MM.1S (cell line): ENCODE data around the gene PFKFB4.

ENCODE experiments used
- DNase-seq: peaks from one replicate; pipeline ENCODE4 v3.0.0-alpha.2; 2015
- H2AFZ ChIP-seq: fragments of 300-600 bp; sonication (generic); 2 replicates; pipeline ENCODE4 v1.6.0; 2016; ENCODE audit warnings: antibody characterized with exemption, low read length
- H3F3A ChIP-seq: fragments of 300-600 bp; sonication (generic); 2 replicates; pipeline ENCODE4 v1.6.1; 2016; ENCODE audit warnings: mild to moderate bottlenecking, antibody characterized with exemption, low read length, moderate library complexity, mixed read lengths; ENCODE audit not compliant: insufficient read depth
- H3K27ac ChIP-seq: fragments of 300-600 bp; sonication (generic); 2 replicates; pipeline ENCODE4 v1.5.1; 2016; ENCODE audit warnings: mild to moderate bottlenecking, low read length
- H3K27me3 ChIP-seq: fragments of 300-600 bp; sonication (generic); replicated peaks from 2 replicates; pipeline ENCODE4 v1.6.0; 2016; ENCODE audit warnings: low read length; ENCODE audit not compliant: insufficient read depth
- H3K36me3 ChIP-seq: fragments of 300-600 bp; sonication (generic); replicated peaks from 2 replicates; pipeline ENCODE4 v1.6.1; 2016; ENCODE audit warnings: mild to moderate bottlenecking, low read length, mixed read lengths; ENCODE audit not compliant: insufficient read depth
- H3K4me1 ChIP-seq: fragments of 300-600 bp; sonication (generic); 2 replicates; pipeline ENCODE4 v1.6.1; 2016; ENCODE audit warnings: low read length, mixed read lengths
- H3K4me2 ChIP-seq: fragments of 300-600 bp; sonication (generic); 2 replicates; pipeline ENCODE4 v1.6.0; 2016; ENCODE audit warnings: low read depth, low read length
- H3K4me3 ChIP-seq: fragments of 300-600 bp; sonication (generic); 2 replicates; pipeline ENCODE4 v1.5.1; 2016; ENCODE audit warnings: low read length, mixed read lengths
- H3K79me2 ChIP-seq: fragments of 300-600 bp; sonication (generic); 2 replicates; pipeline ENCODE4 v1.6.1; 2016; ENCODE audit warnings: mixed run types, low read length, mixed read lengths
- H3K9ac ChIP-seq: fragments of 300-600 bp; sonication (generic); 2 replicates; pipeline ENCODE4 v1.6.1; 2016; ENCODE audit warnings: low read length, mixed read lengths
- H3K9me2 ChIP-seq: fragments of 300-600 bp; sonication (generic); replicated peaks from 2 replicates; pipeline ENCODE4 v1.6.1; 2016; ENCODE audit warnings: mild to moderate bottlenecking, low read length, mixed read lengths; ENCODE audit not compliant: insufficient read depth
- H3K9me3 ChIP-seq: fragments of 300-600 bp; sonication (generic); replicated peaks from 2 replicates; pipeline ENCODE4 v1.6.1; 2016; ENCODE audit warnings: mild to moderate bottlenecking, low read length, mixed read lengths; ENCODE audit not compliant: insufficient read depth
- H4K20me1 ChIP-seq: fragments of 300-600 bp; sonication (generic); 2 replicates; pipeline ENCODE4 v1.6.1; 2016; ENCODE audit warnings: mild to moderate bottlenecking, low read length, moderate library complexity, mixed read lengths; ENCODE audit not compliant: insufficient read depth
- CTCF ChIP-seq: fragments of 300-600 bp; sonication (generic); IDR thresholded peaks from 2 replicates; pipeline ENCODE4 v1.5.1; 2016; ENCODE audit warnings: antibody characterized with exemption, low read length, mixed read lengths
- EZH2 ChIP-seq: fragments of 300-600 bp; sonication (generic); optimal IDR thresholded peaks from 2 replicates; pipeline ENCODE3; 2017; ENCODE audit warnings: low read depth, mild to moderate bottlenecking, antibody characterized with exemption, low read length, mixed read lengths
- EZH2phosphoT487 ChIP-seq: fragments of 300-600 bp; sonication (generic); IDR thresholded peaks from 2 replicates; pipeline ENCODE4 v1.6.1; 2018; ENCODE audit warnings: antibody characterized with exemption, low read length

The PFKFB4 gene

GRCh38 chr3:48478626-48479555, 77.7 kb downstream of the PFKFB4 start:
- peak; percentile 89 for DNase-seq
- H3K27me3 ChIP-seq: no peaks in the 10 kb centered on the region
- H4K20me1 ChIP-seq: no peaks in the 10 kb centered on the region
- no peaks in the 10 kb centered on the region for H3K9me3 ChIP-seq
- peaks cover 8% of the 10 kb centered on the region; the same call in 1 of the 2 replicates for H3F3A ChIP-seq
- H3K79me2 ChIP-seq: no peaks in the 10 kb centered on the region
- H3K9me2 ChIP-seq: no peaks in the 10 kb centered on the region
- H3K4me3 ChIP-seq: no peak overlapping the region
- H3K9ac ChIP-seq: peak overlapping the region; percentile 24; the same call in 1 of the 2 replicates
- no peaks in the 10 kb centered on the region for H3K36me3 ChIP-seq
- H3K4me1 ChIP-seq: peaks cover 10% of the 10 kb centered on the region
- H3K4me2 ChIP-seq: peak overlapping the region; percentile 22
- H2AFZ ChIP-seq: peak overlapping the region; percentile 60
- TF ChIP-seq EZH2phosphoT487 (no peak), CTCF (peak; percentile 7; the same call in 1 of the 2 replicates)
- H3K27ac ChIP-seq: peak overlapping the region; percentile 51

- Histone ChIP-seq H4K20me1 (no peaks in the 10 kb centered on the region), H3K27ac (no peak overlapping the region), H3K4me1 (peaks cover 17% of the 10 kb centered on the region), H3F3A (peaks cover 8% of the 10 kb centered on the region; the same call in 1 of the 2 replicates), H3K36me3 (no peaks in the 10 kb centered on the region), H3K9me2 (no peaks in the 10 kb centered on the region), H3K4me2 (no peak overlapping the region), H3K4me3 (no peak overlapping the region), H3K27me3 (no peaks in the 10 kb centered on the region), H2AFZ (no peak overlapping the region), H3K79me2 (no peaks in the 10 kb centered on the region), H3K9ac (no peak overlapping the region), H3K9me3 (no peaks in the 10 kb centered on the region)
- TF ChIP-seq EZH2phosphoT487 (no peak), CTCF (no peak), EZH2 (no peak)
- DNase-seq: no peak
Observed at GRCh38 chr3:48477959-48478520, 78.6 kb downstream of the PFKFB4 start.

- no peaks in the 10 kb centered on the region for H3K36me3 ChIP-seq
- H3K27me3 ChIP-seq: no peaks in the 10 kb centered on the region
- H2AFZ ChIP-seq: no peak overlapping the region
- DNase-seq: no peak
- no peak overlapping the region for H3K4me2 ChIP-seq
- H3K79me2 ChIP-seq: peaks cover 9% of the 10 kb centered on the region
- H4K20me1 ChIP-seq: no peaks in the 10 kb centered on the region
- no peak for TF ChIP-seq CTCF
- TF ChIP-seq EZH2phosphoT487: no peak
- no peak for TF ChIP-seq EZH2
- no peaks in the 10 kb centered on the region for H3K9me2 ChIP-seq
- peaks cover 13% of the 10 kb centered on the region; the same call in 1 of the 2 replicates for H3F3A ChIP-seq
- H3K9me3 ChIP-seq: no peaks in the 10 kb centered on the region
- H3K9ac ChIP-seq: no peak overlapping the region
- peaks cover 17% of the 10 kb centered on the region for H3K4me1 ChIP-seq
- no peak overlapping the region for H3K4me3 ChIP-seq
- H3K27ac ChIP-seq: no peak overlapping the region
Observed at GRCh38 chr3:48476426-48477053, 80.1 kb downstream of the PFKFB4 start.
